Endothelial cell of umbilical vein (primary cell): ENCODE results near the gene CORO2B. TPM values are rescaled to one million over a fixed set of nuclear protein-coding genes. Genes with fewer than 3 reads are reported as not detected.

Experiments used
- BruUV-seq: library from RNA; stranded (reverse); fragments of 400-500 nt; replicated peaks from 2 replicates; lab custom pipeline; 2021; lab: Mats Ljungman, UMichigan
- CTCF ChIA-PET: fragments of 300-600, 350-600 bp; sonication (Branson Sonifier 250); formaldehyde crosslinking; loops from one replicate; lab custom pipeline; 2021; ENCODE audit warnings: antibody characterized with exemption, inconsistent platforms; lab: Charles Lee
- POLR2A ChIA-PET: fragments of 300-600, 350-600 bp; sonication (Branson Sonifier 250); formaldehyde crosslinking; loops from one replicate; lab custom pipeline; 2021; ENCODE audit warnings: antibody characterized with exemption, inconsistent platforms; lab: Charles Lee
- DNase-seq: peaks from one replicate; pipeline ENCODE4 v3.0.0-alpha.2; 2011; ENCODE audit warnings: low read depth, low spot score
- FAIRE-seq: peaks from 2 replicates; lab custom pipeline; 2011; peaks lifted over from hg19 to GRCh38; lab: Jason Lieb, UNC
- H2AFZ ChIP-seq: 2 replicates; pipeline ENCODE4 v1.6.0; 2012; ENCODE audit warnings: low read depth, low read length, control low read depth, inconsistent platforms
- H3K27ac ChIP-seq: 2 replicates; pipeline ENCODE4 v1.5.1; 2011; ENCODE audit warnings: low read depth, mild to moderate bottlenecking, control low read depth, low read length, moderate library complexity; ENCODE audit not compliant: insufficient read depth
- H3K27me3 ChIP-seq, 2 experiments: 2 replicates each; pipeline versions ENCODE4 v1.6.0 to v1.6.1; 2011; ENCODE audit warnings: low read length in 2 of 2, mixed read lengths in 1 of 2; ENCODE audit not compliant: control insufficient read depth in 2 of 2, insufficient read depth in 2 of 2
- H3K36me3 ChIP-seq, 2 experiments: 2 replicates in 1 of 2; 3 replicates in 1 of 2; pipeline ENCODE4 v1.5.1; 2011; ENCODE audit warnings: low read length in 2 of 2, mild to moderate bottlenecking in 1 of 2, moderate library complexity in 1 of 2; ENCODE audit not compliant: control insufficient read depth in 2 of 2, insufficient read depth in 2 of 2; ENCODE audit errors: extremely low read depth in 1 of 2
- H3K4me1 ChIP-seq: 3 replicates; pipeline ENCODE4 v1.5.1; 2011; ENCODE audit warnings: mild to moderate bottlenecking, low read length; ENCODE audit not compliant: control insufficient read depth, insufficient read depth; ENCODE audit errors: extremely low read depth
- H3K4me2 ChIP-seq: 2 replicates; pipeline ENCODE4 v1.6.1; 2011; ENCODE audit warnings: low read length, control low read depth, mixed read lengths; ENCODE audit not compliant: insufficient read depth
- H3K4me3 ChIP-seq, 3 experiments: fragments of 200-600 bp in 1 of 3; sonication (generic), shearing (Covaris generic) in 1 of 3; replicated peaks in 1 of 3; 2 replicates each; pipeline ENCODE4 v1.5.1; 2011 to 2016; ENCODE audit warnings: control low read depth in 3 of 3, low read length in 3 of 3, mild to moderate bottlenecking in 2 of 3, inconsistent platforms in 1 of 3, low read depth in 1 of 3, moderate library complexity in 1 of 3; ENCODE audit not compliant: insufficient read depth in 1 of 3
- H3K79me2 ChIP-seq: 2 replicates; pipeline ENCODE4 v1.6.0; 2012; ENCODE audit warnings: low read length, inconsistent platforms; ENCODE audit not compliant: control insufficient read depth, insufficient read depth
- H3K9ac ChIP-seq: replicated peaks from 2 replicates; pipeline ENCODE3; 2011; ENCODE audit warnings: low read length, control low read depth; ENCODE audit not compliant: insufficient read depth; ENCODE audit errors: extremely low read depth
- H3K9me1 ChIP-seq: replicated peaks from 3 replicates; pipeline ENCODE4 v1.6.0; 2011; ENCODE audit warnings: mild to moderate bottlenecking, low read length; ENCODE audit not compliant: control insufficient read depth, insufficient read depth; ENCODE audit errors: extremely low read depth
- H3K9me3 ChIP-seq: replicated peaks from 2 replicates; pipeline ENCODE4 v1.5.1; 2012; ENCODE audit warnings: low read length, inconsistent platforms; ENCODE audit not compliant: control insufficient read depth, insufficient read depth
- H4K20me1 ChIP-seq: replicated peaks from 2 replicates; pipeline ENCODE3; 2011; ENCODE audit warnings: mild to moderate bottlenecking, low read length; ENCODE audit not compliant: control insufficient read depth, insufficient read depth; ENCODE audit errors: extremely low read depth
- EZH2 ChIP-seq: IDR thresholded peaks from 2 replicates; pipeline ENCODE4 v1.6.1; 2012; ENCODE audit warnings: borderline replicate concordance, low read depth, mild to moderate bottlenecking, moderate library complexity, low read length, inconsistent platforms; ENCODE audit not compliant: severe bottlenecking
- FOS ChIP-seq: IDR thresholded peaks from 2 replicates; pipeline ENCODE4 v1.6.1; 2011; ENCODE audit warnings: mild to moderate bottlenecking, low read length, moderate library complexity, borderline replicate concordance; ENCODE audit not compliant: insufficient read depth
- GATA2 ChIP-seq: IDR thresholded peaks from 2 replicates; pipeline ENCODE4 v1.7.0; 2011; ENCODE audit warnings: low read depth, mild to moderate bottlenecking, moderate library complexity, mixed read lengths, low read length; ENCODE audit not compliant: insufficient read length, insufficient read depth
- JUN ChIP-seq: IDR thresholded peaks from 2 replicates; pipeline ENCODE4 v1.6.1; 2011; ENCODE audit warnings: borderline replicate concordance, low read depth; ENCODE audit not compliant: insufficient read length, insufficient read depth
- MYC ChIP-seq: IDR thresholded peaks from one replicate; pipeline ENCODE4 v1.6.1; 2011; ENCODE audit warnings: mild to moderate bottlenecking, low read depth, low read length
- POLR2A ChIP-seq: IDR thresholded peaks from 2 replicates; pipeline ENCODE4 v1.6.1; 2012; ENCODE audit warnings: low read depth, mild to moderate bottlenecking, control low read depth, low read length
- POLR2AphosphoS5 ChIP-seq: IDR thresholded peaks from 2 replicates; pipeline ENCODE4 v1.6.1; 2012; ENCODE audit warnings: low read depth, mild to moderate bottlenecking, control low read depth, low read length, moderate library complexity; ENCODE audit not compliant: insufficient read depth
- dilution Hi-C: fragments of 300-500 bp; cut with MboI; formaldehyde crosslinking; loops from one replicate; pipeline ENCODE4 v1.15.0; 2019; ENCODE audit warnings: low sequenced_read_pairs; ENCODE audit not compliant: extremely low pct_ligation_motif_present
- intact Hi-C: fragments of 100-400 bp; cut with micrococcal nuclease; formaldehyde crosslinking; loops from one replicate; pipeline ENCODE4 v1.10.0; 2022
- polyA plus RNA-seq, 4 experiments: library from polyadenylated mRNA; depleted of rRNA in 3 of 4; stranded (reverse) in 3 of 4; unstranded in 1 of 4; fragments of >200 nt; gene quantifications; 2 replicates each; pipeline versions ENCODE4 v1.2.1 to v1.2.3, GENCODE V29; 2011 to 2012; ENCODE audit warnings: missing spikeins in 1 of 4
- total RNA-seq: library from RNA; stranded (reverse); gene quantifications from 2 replicates; pipeline ENCODE4 v1.2.3, GENCODE V29; 2021
- TF ChIP-seq, protein P1 (sequence below): IDR thresholded peaks from 2 replicates; pipeline ENCODE4 v1.6.1; 2011; ENCODE audit not compliant: insufficient read depth, insufficient read length
- TF ChIP-seq, protein P2 (sequence below), 2 donors: IDR thresholded peaks; 1 replicate in 1 of 2; 2 replicates in 1 of 2; pipeline ENCODE4 v1.5.1; 2011; ENCODE audit warnings: low read length in 2 of 2, mild to moderate bottlenecking in 2 of 2, moderate library complexity in 2 of 2, control low read depth in 1 of 2, inconsistent platforms in 1 of 2, low read depth in 1 of 2; ENCODE audit not compliant: insufficient read depth in 1 of 2; ENCODE audit errors: extremely low read depth in 1 of 2

CORO2B gene
- total and polyA plus RNA-seq, 2 donors (not counting 3 experiments of a cell fraction or from before 2014, with no cell fraction given) = 2.4 to 3.7 TPM

DNA sequence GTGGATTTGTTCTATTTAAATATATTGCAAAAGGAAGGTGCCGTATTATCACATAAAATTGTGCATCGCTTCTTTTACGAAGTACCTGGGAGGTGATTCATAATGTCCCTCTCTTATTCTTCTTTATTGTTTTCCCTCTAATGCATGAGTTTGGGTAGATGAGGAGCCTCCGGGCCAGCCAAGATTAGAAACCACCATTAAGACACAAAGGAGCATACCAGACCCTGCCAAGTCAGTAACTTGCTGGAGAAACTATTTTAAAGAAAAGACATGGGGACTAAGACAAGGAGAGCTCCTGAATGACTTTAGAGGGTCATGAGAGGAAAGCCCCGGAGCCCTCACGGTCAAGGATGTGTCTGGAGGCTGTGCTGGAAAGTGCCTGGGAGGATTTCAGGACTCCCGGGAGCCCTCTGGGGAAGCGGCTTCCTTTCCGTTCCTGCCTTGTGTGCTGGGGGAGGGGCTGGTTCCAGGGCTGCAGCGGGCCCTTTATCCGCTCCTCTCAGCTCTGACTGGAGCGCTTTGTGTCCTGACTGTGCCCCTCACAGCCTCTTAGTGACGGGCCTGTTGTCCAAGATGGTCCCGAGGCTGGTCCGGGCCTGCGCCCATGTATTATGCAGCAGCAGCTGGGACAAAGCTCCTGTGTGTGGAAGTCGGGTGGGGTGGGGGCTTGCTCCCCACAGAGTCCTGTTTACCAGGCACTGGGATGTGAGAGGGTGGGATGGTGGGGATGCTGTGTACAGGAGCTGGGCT, 35.7 kb downstream of the CORO2B start:
- BruUV-seq = no TSS peak
- Histone ChIP-seq H3K9me3 (no peaks in the 10 kb centered on the region), H3K9ac (no peak overlapping the region), H3K27me3 (peaks cover 0 to 2% of the 10 kb centered on the region in 2 experiments), H3K27ac (no peak overlapping the region), H3K36me3 (no peaks in the 10 kb centered on the region), H4K20me1 (no peaks in the 10 kb centered on the region), H3K9me1 (no peaks in the 10 kb centered on the region), H2AFZ (no peak overlapping the region), H3K4me1 (peaks cover 21% of the 10 kb centered on the region), H3K4me2 (no peak overlapping the region), H3K79me2 (no peaks in the 10 kb centered on the region), H3K4me3 (no peak overlapping the region)
- FAIRE-seq (peak; percentile 62), DNase-seq (no peak)
- intact Hi-C loops (no loop called here), dilution Hi-C loops (no loop called here)
- ChIA-PET CTCF (interaction anchor here (1.2 kb wide), 1 partner anchor 26 kb away, joined by 3 read pairs; no protein-coding TSS in a partner anchor), POLR2A (no interaction called here)
- TF ChIP-seq JUN (no peak), EZH2 (no peak), POLR2AphosphoS5 (no peak), GATA2 (no peak), FOS (no peak), MYC (no peak), POLR2A (no peak)
- TF ChIP-seq, protein P1, sequence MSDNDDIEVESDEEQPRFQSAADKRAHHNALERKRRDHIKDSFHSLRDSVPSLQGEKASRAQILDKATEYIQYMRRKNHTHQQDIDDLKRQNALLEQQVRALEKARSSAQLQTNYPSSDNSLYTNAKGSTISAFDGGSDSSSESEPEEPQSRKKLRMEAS = no peak
- TF ChIP-seq, protein P2, sequence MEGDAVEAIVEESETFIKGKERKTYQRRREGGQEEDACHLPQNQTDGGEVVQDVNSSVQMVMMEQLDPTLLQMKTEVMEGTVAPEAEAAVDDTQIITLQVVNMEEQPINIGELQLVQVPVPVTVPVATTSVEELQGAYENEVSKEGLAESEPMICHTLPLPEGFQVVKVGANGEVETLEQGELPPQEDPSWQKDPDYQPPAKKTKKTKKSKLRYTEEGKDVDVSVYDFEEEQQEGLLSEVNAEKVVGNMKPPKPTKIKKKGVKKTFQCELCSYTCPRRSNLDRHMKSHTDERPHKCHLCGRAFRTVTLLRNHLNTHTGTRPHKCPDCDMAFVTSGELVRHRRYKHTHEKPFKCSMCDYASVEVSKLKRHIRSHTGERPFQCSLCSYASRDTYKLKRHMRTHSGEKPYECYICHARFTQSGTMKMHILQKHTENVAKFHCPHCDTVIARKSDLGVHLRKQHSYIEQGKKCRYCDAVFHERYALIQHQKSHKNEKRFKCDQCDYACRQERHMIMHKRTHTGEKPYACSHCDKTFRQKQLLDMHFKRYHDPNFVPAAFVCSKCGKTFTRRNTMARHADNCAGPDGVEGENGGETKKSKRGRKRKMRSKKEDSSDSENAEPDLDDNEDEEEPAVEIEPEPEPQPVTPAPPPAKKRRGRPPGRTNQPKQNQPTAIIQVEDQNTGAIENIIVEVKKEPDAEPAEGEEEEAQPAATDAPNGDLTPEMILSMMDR (IDR thresholded peaks at IDR 0.05; ENCODE audit: extremely low read depth in 1 of 2, insufficient read depth in 1 of 2, low read depth in 1 of 2, low read length in 2 of 2) = no peak
